Measurements from ENCODE around the gene TMEM86A. TPM values are rescaled to one million over a fixed set of nuclear protein-coding genes. Genes with fewer than 3 reads are reported as not detected.

The TMEM86A gene
- total and polyA plus RNA-seq, 2 of the 4 experiments (the other 2 are of a cell fraction): 0.31 to 0.36 TPM

GRCh38 chr11:18709414-18709813 is 10.8 kb downstream of the TMEM86A start:
- DNase-seq: no peak
- Histone ChIP-seq H3K9me1 (ENCODE audit: insufficient read depth, low read length) (0 out of 2 replicates have a peak, but pooled peaks cover 2% of the 10 kb centered on the region), H4K5ac (ENCODE audit: low read depth, low read length) (no peak overlapping the region), H4K8ac (ENCODE audit: low read depth in 2 of 2, low read length in 2 of 2) (no peak overlapping the region), H4K20me1 (ENCODE audit: insufficient read depth, low read length) (no peaks in the 10 kb centered on the region), H3K79me1 (ENCODE audit: low read depth in 1 of 2, low read length in 2 of 2) (no peaks in the 10 kb centered on the region), H2BK15ac (ENCODE audit: low read depth, low read length) (no peak overlapping the region), H2BK20ac (ENCODE audit: low read depth, low read length) (no peak overlapping the region), H3K4ac (ENCODE audit: low read depth, low read length) (no peak overlapping the region), H2AK5ac (ENCODE audit: low read depth, low read length) (no peak overlapping the region), H2AK9ac (replicated peaks; ENCODE audit: low read depth, low read length, poor library complexity) (no peak overlapping the region), H3K4me2 (ENCODE audit: low read depth, low read length) (no peak overlapping the region), H3K4me1 (ENCODE audit: control insufficient read depth, insufficient read depth, low read length) (peaks cover 2% of the 10 kb centered on the region; the same call in 1 of the 2 replicates), H2BK5ac (ENCODE audit: low read depth, low read length, poor library complexity, severe bottlenecking) (no peak overlapping the region), H4K91ac (ENCODE audit: insufficient read depth, low read depth, low read length) (no peak overlapping the region), H2BK120ac (ENCODE audit: low read depth, low read length) (no peak overlapping the region), H3K23ac (ENCODE audit: low read depth, low read length) (no peak overlapping the region), H3K9me3 (ENCODE audit: control insufficient read depth, insufficient read depth, low read length) (0 out of 2 replicates have a peak, but pooled peaks cover 2% of the 10 kb centered on the region), H3K9ac (ENCODE audit: low read depth, low read length) (no peak overlapping the region), H2AFZ (replicated peaks; ENCODE audit: low read length, poor library complexity) (no peak overlapping the region), H3K36me3 (ENCODE audit: control insufficient read depth, insufficient read depth, low read length) (no peaks in the 10 kb centered on the region), H3K18ac (ENCODE audit: low read depth, low read length) (no peak overlapping the region), H3K14ac (replicated peaks; ENCODE audit: low read depth, low read length) (no peak overlapping the region), H3K27me3 (ENCODE audit: control insufficient read depth, insufficient read depth, low read length) (peaks cover 57% of the 10 kb centered on the region), H3K27ac (ENCODE audit: insufficient read depth, low read length) (no peak overlapping the region), H3K56ac (ENCODE audit: extremely low read depth, insufficient read depth, low read length) (no peak overlapping the region), H3K4me3 (ENCODE audit: insufficient read depth, low read depth, low read length) (no peak overlapping the region)
- dilution Hi-C loops (cut with HindIII; ENCODE audit: low sequenced_read_pairs, unreplicated experiment) (no loop called here), in situ Hi-C loops (cut with MboI; ENCODE audit: low sequenced_read_pairs) (no loop called here), intact Hi-C loops (cut with micrococcal nuclease) (no loop called here)
- TF ChIP-seq BHLHE40 (IDR thresholded peaks at IDR 0.05; ENCODE audit: low read depth, low read length): no peak
- TF ChIP-seq CTCF (conservative IDR thresholded peaks at IDR 0.05; ENCODE audit: low read depth, low read length): no peak
- TF ChIP-seq FOS (IDR thresholded peaks at IDR 0.05; ENCODE audit: low read depth, low read length): no peak
- no peak for TF ChIP-seq USF2 (IDR thresholded peaks at IDR 0.05; ENCODE audit: low read depth, low read length)
- BruUV-seq (replicated peaks): no TSS peak
- CTCF ChIA-PET: interaction anchor here (1.1 kb wide), 1 partner anchor 12 kb away, joined by 3 read pairs; no protein-coding TSS in a partner anchor
- ATAC-seq (ENCODE audit: low read depth): no peak
- POLR2A ChIA-PET (ENCODE audit: unreplicated experiment): no interaction called here
- no CpG with 5 or more reads among the region's 4 CpGs for WGBS, 2 experiments (ENCODE audit: extremely low coverage in 2 of 2, insufficient read length in 1 of 2)

Data from IMR-90 (cell line).